Hematopoietic multipotent progenitor cell treated with erythropoietin and hydrocortisone succinate and interleukin-3 and kit ligand, for 17 days (in vitro differentiated cells): ENCODE measurements around the gene TMPRSS2.

ENCODE experiments used
- DNase-seq: peaks from one replicate; pipeline ENCODE4 v3.0.0-alpha.2; 2015; ENCODE audit warnings: low spot score

The TMPRSS2 gene

DNA sequence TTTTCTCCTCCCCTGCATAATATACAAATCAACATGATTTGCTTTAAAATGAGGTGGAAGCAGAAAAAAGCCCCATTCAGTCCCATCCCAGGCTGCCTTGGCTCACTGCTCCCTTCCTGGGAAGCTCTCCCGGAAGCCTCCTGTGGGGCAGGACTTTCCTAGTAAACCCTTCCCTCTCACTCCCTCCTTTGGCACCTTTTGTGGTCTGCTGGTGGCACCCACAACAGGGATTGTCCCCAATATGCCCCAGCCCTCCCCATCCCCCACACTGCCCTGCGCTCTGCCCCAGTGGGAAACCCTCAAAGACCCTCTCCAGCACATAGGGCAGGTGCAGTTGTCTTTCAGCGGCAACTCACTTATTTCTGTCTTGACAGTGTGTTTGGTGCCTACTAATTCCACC is 1.8 kb upstream of the TMPRSS2 start:
- no peak for DNase-seq

DNA sequence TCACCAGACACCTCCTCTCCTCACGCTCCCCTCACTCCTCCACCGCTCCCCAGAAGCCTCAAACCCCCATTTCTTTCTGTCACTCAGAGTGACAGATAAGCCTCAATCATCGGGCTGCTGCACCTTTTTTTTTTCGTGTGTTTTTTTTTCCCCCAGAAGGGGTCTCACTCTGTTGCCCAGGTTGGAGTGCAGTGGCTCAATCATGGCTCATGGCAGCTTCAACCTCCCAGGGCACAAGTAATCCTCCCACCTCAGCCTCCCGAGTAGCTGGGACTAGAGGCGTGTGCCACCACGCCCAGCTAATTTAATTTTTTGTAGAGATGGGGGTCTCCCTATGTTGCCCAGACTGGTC is 1.2 kb upstream of the TMPRSS2 start:
- DNase-seq = no peak

DNA sequence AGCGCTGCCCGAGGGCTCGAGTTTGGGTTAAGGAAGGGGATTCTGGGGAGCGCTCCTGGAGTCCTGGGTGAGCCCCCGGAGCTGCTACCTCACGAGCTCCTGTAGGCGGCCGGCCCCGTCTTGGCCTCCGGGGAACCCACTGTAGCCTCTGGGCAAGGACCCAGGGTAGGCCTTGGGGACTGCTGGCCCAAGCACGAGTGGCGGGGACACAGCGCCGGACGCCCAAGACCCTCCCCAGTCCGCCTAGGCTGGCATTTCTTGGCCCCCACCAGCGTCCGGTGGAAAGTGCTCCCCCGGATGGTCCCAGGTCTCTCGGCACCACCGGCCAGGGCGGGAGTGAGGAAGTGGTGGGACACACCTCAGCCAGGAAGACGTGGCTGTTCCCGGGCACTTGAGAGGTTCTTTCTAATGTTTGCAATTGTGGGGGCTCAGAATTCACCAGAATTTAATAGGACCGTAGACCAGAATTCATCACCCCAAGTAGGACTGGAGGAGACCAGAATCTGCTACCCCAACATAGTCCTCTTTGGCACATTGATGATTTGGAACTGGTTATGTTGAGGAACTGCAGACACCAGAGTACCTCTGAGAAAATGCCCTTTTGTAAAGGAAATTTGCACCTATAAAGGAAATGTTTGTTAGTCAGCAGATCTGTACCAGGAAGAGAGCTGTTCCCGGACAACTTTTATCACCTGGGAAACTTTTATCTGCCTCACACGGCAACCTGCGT is 622 bp upstream of the TMPRSS2 start:
- no peak for DNase-seq

DNA sequence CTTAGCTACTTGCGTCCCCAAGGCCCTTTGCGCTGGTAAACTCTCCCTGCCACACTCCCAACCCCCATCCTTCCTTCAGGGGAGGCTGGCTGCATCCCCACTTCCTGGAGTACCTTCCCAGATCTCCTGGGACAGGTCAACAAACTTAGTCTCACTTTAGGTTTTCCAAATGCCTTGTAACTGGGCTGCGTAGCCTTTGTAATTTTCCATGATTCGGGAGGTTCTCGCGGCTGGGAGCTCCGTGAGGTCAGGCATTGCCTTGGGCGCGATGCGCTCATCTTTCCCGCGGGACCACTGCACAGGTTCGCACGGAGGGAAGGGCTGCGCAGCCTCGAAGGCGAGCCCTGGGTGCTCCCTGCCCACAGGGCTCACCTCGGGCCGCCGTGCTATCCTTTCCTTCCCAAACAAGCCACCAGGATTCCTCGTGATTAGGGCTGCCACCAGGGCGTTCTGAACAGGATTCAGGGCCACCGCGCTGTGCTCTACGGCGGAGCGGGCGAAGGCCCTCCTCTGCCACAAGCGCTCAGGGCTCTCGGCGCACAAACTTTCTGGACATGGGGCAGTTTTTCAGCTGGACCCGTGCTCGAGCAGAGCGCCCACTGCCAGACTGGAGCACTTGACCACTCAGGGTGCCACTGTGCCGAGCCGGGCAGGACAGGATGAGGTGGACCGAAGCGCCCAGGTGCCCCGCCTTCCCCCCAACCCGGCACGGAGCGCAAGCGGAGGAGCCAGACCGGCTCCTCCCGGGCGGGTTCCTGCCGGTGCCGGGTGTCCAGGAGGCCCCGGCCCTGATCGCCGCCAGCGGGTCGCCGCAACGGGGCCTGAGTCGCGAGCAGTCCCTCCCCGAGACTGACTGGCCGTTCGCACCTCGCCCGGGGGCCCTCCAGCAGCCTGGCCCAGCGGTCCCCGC is 1.1 kb downstream of the TMPRSS2 start:
- no peak for DNase-seq

DNA sequence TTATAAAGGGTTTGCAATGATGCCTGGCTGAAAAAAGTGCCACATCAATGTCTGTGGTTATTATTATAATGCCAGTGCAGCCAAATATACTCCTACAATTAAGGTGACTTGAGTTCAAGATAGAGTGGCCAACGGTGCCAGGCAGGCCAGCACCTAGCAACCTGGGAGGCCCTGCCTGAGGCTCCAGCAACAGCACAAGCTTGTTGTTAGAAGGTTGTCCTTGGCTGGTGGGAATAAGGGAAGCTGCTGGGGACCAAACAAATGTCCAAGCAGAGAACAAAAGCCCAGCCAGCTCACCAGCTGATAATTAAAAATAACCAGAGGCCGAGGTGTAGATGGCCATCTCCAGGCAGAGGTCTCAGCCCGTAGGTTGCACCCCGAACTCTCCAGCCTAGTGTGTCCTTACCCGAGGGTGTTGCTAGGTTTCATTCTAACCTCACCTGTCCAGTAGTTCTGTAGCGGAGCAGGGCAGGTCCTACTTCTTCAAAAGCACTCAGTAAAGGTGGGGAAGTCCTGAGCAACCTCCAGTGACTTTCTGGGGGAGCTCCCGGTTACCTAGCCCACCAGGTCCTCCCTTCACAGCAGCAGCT is 1.9 kb downstream of the TMPRSS2 start:
- DNase-seq = no peak

DNA sequence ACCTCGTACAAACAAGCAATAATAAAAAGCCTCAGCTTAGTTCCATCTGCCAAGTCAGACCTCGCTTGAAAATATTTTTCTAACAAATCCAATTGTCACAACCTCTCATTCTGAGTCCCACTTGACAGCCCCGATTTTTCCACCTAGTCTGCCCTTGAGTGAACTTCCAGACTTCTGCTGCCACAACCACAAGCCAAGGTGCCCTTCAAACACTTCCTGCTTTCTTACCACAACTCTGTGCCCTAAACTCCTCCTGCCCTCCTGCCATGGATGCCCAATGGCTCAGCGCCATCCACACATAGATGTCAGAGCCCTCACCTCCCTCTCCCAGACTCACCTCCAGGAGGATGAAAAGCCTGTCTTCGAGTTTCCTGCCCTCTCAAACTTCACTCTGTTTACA is 3.9 kb downstream of the TMPRSS2 start:
- DNase-seq = no peak

DNA sequence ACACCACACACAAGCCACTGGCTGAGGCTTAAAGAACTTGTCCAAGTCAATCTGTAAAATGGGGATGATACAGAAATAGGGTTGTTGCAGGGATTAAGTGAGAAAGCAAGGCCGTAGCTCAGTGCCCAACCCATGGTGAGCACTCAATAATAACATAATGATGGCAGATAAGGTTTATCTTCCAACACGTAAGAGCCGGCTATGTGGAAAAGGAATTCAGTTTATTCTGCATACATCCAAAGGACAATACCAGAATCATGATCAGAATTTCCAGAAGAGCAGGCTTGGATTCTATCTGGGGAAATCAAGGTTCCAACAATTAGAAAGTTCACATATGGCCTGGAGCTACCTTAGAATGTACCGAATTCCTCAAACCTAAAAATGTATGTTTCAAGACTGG is 4.6 kb downstream of the TMPRSS2 start:
- DNase-seq = no peak

DNA sequence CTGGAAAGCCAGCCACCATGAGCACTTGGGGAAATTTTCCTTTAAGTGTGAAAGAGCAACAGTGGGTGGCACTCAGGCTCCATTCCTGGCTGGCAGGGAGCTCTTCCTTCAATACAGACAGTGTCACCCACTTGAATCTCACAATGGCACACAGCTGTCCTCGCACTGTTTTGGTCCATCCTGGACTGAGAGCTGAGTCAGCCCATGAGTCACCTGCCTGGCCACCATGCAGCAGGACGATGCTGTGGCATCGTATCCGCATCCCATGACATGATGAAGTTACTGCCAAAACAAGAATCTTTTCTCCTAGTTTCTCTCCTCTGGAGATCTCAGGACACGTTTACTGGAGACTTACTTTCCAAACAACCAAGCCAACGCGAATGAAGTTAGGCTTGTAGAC is 6.0 kb downstream of the TMPRSS2 start:
- DNase-seq = no peak

DNA sequence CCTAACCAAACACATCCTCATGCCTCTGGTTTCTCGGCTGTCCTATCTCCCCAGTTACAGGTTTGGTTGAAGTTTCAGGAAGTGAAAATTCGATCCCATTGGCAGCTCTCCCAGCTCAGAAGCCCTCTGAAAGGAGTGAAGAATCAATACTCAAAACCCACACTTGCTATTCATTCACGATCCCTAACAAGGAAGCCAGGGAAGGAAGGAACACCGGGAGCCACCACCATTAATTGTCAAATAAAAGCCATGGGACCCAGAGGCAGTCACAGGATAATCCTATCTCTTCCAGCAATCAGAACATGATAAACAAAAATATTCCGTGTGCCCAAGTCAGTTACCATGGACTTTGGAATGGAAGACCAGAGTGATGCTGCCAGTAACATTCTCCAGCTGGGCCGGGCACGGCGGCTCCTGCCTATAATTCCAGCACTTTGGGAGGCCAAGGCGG is 7.0 kb downstream of the TMPRSS2 start:
- DNase-seq = no peak

DNA sequence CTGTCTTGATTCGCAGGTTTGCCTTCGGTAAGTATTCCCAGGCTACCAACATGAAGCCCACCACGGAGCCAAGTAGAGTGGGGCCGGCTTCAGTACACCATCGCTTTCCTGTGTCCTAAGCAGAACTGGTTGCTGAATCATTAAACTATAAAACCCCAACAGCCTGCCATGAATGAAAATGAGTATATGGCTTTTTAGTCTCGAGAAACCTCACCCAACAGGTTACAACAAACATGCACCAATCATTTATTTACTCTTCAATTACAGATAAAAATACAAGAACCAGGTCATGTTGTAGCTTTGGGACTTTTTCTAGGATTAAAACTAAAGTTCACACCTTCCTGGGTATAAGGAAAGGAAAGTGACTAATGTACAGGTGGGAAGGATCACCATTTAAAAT is 7.6 kb downstream of the TMPRSS2 start:
- DNase-seq = no peak

DNA sequence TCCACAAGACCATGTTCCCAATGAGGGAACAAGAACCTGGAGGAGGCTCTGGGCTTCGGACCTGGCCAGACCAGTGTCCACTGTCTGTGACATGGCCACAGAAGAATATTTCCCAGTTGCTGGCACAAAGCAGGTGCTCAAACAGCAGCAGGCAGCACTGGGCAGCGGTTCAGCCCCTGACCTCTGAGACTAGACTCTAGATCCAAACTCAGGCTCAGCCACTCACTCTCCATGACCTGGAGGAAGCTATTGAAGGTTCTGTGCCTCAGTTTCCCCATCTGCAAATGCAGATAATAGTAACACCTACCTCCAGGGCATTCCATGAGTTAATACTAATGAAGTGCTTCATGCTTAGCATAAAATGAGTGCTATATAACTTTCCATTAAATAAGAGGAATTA is 8.0 kb downstream of the TMPRSS2 start:
- DNase-seq = no peak

DNA sequence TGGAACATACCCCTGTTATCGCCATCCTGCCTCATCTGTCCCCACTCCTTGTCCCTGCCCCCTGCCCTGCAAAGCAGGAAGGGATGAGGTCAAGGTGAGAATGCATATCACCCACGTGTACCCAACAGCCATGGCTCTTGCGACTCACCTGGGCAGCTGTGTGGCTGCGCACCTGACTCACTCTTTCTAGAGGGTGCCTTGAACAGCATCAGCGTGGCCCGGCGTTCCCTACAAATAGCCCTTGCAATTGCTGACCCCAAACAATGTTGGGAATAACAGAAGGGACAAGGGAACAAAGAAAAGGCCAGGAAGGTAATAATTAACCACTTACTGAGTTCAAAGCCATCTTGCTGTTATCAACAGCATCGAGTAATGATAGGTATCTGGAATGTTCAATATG is 10.2 kb downstream of the TMPRSS2 start:
- no peak for DNase-seq

DNA sequence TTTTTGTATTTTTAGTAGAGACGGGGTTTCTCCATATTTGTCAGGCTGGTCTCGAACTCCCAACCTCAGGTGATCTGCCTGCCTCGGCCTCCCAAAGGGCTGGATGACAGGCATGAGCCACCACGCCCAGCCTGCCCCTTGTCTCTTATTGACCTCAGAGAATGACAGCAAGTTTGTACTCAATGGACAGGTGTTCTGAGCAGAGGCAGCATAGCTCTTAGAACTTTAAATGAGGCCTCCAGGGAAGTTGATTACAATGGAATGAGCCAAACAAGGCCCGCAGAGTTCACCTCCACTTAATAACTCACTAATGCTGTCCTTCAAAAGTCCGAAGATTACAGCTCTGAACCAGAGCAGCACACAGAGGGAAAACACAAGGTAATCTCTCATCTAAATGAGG is 10.9 kb downstream of the TMPRSS2 start:
- DNase-seq = no peak

DNA sequence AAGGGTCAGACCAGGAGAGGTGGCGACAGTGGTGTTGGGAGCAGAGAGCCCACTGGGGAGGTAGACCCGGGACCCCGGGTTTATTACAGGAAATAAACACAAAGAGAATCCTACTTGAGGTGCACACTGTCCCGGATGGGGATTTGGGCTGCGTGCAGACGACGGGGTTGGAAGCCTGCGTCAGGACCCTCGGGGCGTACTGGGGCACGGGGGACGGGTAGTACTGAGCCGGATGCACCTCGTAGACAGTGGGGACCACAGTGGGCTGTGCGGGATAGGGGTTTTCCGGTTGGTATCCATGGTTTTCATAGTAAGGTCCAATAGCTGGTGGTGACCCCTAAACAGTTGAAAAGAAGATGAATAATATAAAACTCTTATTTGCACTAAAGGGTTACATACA is 13.7 kb downstream of the TMPRSS2 start:
- no peak for DNase-seq

DNA sequence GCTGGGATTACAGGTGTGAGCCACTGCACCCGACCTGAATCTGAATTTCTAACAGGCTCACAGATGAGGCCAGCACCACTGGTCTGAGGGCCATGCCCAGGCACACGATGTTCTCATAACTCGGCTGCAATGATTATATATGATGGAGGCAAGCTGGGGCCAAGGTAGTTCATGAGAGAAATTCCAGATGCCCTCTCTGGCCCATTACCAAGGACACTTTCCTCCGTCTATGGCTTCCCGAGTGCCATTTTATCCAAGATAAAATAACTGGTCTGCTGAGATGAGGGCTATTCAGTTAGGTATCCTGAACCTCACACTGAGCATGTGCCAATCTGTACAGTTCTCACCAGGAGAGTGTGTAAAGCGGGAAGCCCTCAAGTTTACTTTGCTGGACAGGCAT is 16.5 kb downstream of the TMPRSS2 start:
- DNase-seq = no peak

DNA sequence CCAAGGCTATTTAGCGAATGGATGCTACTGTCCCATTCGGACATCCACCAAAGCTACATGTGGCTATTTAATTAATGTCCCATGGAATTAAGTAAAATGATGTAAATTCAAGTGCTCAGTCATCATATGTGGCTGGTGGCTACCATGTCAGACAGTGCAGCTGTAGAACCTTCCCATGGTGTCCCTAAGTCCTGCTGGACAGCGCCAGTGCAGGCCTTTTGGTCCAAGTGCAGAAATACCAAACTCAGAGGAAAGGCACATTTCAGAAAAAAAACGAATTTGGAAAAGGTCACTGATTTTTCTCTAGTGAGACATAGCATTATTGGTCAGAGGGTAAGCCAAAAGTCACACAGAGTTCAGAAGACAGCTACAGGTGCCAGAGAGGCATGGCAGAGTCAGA is 17.6 kb downstream of the TMPRSS2 start:
- no peak for DNase-seq

DNA sequence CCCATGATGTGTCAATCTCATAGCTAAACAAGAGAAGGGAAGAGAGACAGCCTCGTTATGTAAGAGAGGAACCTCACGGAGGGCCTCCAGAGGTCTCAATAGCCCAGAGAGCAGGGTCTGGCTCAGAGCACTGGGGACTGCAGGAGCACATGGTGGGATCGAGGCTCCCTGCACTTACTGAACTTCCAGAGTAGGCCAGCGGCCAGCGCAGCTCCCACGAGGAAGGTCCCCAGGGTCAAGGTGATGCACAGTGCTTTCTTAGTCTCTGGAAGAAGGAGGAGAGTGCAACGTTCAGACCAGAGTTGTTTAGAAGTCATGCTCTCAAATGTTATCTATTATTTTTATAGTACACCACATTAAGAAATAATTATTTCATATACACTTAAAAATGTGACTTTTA is 18.6 kb downstream of the TMPRSS2 start:
- DNase-seq = no peak

DNA sequence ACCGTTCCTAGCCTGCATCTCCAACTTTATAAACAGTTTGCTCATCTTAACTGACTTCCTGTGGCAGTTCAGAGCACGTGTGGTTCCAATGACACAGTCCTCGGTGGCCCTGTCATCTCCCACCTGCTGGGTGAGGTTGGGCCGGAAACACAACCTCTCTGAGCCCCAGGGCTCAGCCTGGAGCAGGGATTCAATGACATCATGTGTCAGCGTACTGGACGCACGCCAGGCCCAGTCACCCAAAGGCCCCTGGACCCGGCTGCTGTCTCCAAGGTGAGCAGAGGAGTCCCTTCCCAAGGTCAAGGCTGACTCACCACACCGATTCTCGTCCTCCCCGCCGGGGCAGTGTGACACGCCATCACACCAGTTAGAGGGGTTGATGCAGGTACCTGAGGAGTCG is 19.9 kb downstream of the TMPRSS2 start:
- DNase-seq = no peak

DNA sequence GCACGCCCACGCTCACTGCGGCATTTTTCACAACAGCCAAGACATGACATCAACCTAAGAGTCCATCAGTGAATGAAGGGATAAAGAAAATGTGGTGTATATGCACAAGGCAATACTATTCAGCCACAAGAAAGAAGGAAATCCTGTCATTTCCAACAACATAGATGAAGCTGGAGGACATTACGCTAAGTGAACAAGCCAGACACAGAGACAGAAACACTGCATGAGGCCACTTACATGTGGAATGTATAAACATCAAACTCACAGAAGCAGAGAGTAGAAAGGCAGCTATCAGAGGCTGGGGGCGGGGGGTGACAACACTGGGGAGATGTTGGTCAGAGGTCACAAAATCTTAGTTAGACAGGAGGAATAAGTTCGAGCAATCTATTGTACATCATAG is 20.9 kb downstream of the TMPRSS2 start:
- no peak for DNase-seq

DNA sequence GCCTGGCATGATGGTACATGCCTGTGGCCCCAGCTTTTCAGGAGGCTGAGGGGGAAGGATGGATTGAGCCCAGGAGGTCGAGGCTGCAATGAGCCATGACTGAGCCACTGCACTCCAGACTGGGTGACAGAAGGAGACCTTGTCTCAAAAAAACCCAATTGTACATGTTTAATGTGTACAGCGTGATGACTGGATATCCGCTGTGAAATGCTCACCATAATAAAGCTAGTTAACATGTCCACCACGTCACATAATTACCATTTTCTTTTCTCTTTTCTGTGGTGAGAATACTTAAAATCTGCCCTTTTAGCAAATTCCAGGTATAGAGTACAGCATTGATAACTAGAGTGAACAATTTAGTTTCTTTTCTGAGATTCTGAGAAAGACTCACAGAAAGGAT is 24.0 kb downstream of the TMPRSS2 start:
- DNase-seq = no peak

DNA sequence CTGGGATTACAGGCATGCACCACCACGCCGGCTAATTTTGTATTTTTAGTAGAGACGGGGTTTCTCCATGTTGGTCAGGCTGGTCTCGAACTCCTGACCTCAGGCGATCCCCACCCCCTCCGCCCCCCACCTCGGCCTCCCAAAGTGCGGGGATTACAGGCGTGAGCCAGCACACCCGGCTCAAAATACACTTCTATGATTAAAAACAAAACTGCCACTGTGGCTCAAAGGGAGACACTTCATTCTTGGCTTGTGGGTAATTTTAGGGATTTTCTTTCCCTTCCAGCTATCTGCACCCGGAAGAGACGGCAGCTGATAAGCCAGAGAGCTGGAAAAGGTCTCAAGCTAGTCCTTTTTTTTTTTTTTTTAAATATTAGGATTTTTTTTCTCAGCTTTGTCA is 24.5 kb downstream of the TMPRSS2 start:
- no peak for DNase-seq

DNA sequence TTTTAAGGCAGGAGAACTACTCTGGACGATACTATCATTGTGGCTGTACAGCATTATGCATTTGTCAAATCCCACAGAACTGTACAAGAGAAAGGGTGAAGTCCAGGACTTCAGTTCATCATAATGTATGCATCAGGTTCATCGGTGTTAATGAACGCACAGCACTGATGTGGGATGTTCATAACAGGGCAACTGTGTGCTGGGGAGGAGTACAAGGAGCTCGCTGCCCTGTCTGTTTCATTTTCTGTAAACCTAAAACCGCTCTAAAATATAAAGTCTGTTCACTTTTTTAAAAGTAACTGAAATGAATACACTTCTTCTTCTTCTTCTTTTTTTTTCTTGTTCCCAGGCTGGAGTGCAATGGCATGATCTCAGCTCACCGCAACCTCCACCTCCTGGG is 25.0 kb downstream of the TMPRSS2 start:
- DNase-seq = no peak

DNA sequence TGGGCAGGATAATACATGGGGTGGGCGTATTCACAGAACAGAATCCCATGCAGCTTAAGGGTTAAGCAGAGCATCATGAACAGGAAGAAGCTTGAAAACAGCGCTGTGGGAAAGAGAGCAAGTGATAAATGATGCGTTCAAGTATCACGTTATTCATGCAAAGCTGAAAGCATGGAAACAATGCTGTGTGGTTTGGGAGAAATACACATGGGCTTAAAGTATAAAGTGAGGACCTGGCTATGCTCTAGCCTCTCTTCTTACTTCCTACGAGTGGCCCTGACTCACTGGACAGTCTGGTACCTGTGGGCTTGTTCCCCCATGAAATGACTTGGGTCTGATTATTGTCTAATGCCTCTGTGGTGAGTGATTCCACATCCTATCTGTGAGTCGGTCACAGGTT is 25.7 kb downstream of the TMPRSS2 start:
- DNase-seq = no peak
